ENCODE data around the gene TSSK2. TPM values are rescaled to one million over a fixed set of nuclear protein-coding genes. Genes with fewer than 3 reads are reported as not detected.

The TSSK2 gene
- total RNA-seq, 3 donors from 2014 or later = not detected

DNA sequence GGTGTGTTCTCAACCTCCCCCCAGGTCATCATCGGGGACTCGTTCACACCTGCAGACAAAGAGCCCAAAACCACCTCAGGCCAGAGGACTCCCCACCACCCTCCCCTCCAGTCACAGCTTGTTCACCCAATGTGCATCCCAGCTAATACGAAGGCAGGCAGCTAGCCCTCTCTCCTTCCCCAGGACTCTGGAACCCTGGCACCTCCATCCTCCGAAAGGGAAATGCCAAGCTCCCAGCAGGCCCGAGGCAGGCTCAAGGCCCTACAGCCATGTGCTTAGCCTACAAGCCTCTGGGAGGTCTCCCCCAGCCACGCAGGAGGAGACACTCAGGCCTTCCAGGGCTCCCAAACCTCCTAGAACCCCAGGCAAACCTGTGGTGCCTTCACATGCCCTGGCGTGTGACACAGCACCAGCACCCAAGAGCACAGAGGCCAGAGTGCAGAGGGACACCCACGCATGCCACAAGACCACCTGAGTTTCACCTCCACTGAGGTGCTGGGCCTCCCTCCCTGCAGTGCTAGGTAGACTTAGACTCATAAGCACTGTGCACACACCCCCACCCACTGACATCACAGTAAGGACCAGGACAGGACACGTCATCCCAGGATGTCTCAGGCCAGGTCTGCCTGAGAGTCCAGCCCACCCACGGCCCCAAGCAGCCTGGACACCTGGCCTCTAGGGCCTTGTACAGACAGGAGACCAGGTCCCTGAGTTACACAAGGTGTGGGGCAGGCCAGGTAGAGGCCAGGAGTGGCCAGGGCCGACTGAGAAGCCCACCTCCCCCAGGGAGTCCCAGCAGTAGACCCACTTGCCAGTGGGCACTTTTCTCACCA is 6.5 kb downstream of the TSSK2 start:
- no peak for ATAC-seq
- H3K27me3 Mint-ChIP-seq (ENCODE audit: low read depth) = no peaks in the 10 kb centered on the region
- DNase-seq = no peak
- H3K36me3 Mint-ChIP-seq (ENCODE audit: insufficient read depth) = peaks cover 34% of the 10 kb centered on the region
- no peaks in the 10 kb centered on the region for H3K9me3 Mint-ChIP-seq
- H3K4me1 Mint-ChIP-seq (ENCODE audit: low read depth) = peaks cover 3% of the 10 kb centered on the region
- no peak overlapping the region for H3K4me3 Mint-ChIP-seq

DNA sequence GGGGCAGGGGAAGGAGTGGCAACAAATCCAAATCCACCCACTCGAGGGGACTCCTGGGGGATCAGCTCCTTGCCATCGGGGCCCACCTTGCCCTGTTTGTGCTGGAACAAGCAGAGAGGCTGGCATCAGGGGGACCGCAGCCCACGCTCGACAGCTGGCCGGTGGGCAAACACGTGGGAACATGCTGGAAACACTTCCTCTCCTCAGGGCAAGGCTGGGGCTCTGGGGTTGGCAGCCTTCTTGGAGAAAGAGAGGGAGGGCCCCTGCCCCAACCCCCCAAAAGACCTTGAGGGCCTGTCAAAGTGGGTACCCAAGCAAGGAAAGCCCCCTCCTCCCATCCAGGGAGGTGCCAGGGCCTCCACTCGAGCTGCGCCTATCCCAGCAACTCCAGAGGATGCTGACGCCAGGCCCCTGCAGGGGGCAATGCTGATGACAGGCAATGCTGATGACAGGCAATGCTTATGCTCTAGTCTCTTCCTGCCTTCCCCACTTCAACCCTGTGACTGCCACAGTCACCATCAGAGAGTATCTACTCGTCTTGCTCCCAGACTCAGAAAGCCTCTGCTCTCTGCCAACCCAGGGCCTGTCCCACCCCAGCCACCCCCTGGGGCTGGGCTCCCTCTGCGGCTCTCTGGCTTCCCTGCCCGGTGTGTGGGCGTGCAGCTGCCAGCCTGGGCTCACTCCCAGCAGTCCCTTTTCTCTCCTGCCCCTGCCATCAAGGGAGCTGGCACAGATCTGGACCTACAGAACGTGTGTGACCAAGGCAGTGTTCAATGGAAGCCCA is 7.3 kb downstream of the TSSK2 start:
- Mint-ChIP-seq H3K4me1 (ENCODE audit: low read depth) (peaks cover 8% of the 10 kb centered on the region), H3K4me3 (no peak overlapping the region), H3K36me3 (ENCODE audit: insufficient read depth) (peaks cover 34% of the 10 kb centered on the region), H3K9me3 (no peaks in the 10 kb centered on the region), H3K27me3 (ENCODE audit: low read depth) (no peaks in the 10 kb centered on the region)
- no peak for ATAC-seq
- DNase-seq = no peak

DNA sequence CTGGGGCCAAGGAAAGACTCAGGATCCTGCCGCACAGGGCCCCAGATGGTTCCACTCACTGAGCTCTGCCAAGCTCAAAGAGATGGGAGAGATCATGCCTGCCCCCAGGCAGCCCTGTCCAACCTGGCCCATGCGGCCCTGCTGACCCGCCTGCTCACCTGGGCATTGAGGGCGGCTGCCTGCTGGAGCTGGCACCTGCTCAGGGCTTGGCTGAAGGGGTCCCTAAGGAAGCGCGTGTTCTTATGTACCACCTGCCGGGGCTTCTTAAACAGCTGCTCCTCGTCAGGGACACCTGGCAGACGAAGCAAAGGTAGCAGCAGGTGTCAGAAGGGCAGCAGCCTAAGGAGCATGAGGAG is 7.9 kb downstream of the TSSK2 start:
- Mint-ChIP-seq H3K4me1 (ENCODE audit: low read depth) (peaks cover 12% of the 10 kb centered on the region), H3K27me3 (ENCODE audit: low read depth) (no peaks in the 10 kb centered on the region), H3K4me3 (no peak overlapping the region), H3K36me3 (ENCODE audit: insufficient read depth) (peaks cover 36% of the 10 kb centered on the region), H3K9me3 (no peaks in the 10 kb centered on the region)
- ATAC-seq (no peak), DNase-seq (no peak)

DNA sequence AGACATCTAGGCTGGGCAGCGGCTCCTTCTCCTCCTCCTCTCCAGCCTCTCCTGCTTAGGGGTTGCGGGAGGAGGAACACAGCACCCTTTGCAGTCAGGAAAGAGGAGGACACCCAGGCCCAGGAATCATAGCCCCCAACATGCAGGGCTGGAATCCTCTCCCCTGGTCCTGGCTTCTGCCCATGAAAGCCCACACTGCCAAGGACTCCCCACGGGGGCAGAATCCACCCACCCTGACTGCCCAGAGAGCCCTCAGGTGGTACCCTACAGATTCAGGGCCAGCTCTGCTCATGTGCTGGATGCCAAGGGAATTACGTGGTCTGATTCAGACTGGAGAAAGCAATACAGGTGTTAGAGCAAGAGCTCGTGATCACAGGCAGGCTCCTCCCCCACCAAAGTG is 8.9 kb downstream of the TSSK2 start:
- no peaks in the 10 kb centered on the region for H3K9me3 Mint-ChIP-seq
- DNase-seq (no peak), ATAC-seq (no peak)
- peaks cover 36% of the 10 kb centered on the region for H3K36me3 Mint-ChIP-seq (ENCODE audit: insufficient read depth)
- H3K4me3 Mint-ChIP-seq = no peak overlapping the region
- no peaks in the 10 kb centered on the region for H3K27me3 Mint-ChIP-seq (ENCODE audit: low read depth)
- peaks cover 19% of the 10 kb centered on the region for H3K4me1 Mint-ChIP-seq (ENCODE audit: low read depth)

DNA sequence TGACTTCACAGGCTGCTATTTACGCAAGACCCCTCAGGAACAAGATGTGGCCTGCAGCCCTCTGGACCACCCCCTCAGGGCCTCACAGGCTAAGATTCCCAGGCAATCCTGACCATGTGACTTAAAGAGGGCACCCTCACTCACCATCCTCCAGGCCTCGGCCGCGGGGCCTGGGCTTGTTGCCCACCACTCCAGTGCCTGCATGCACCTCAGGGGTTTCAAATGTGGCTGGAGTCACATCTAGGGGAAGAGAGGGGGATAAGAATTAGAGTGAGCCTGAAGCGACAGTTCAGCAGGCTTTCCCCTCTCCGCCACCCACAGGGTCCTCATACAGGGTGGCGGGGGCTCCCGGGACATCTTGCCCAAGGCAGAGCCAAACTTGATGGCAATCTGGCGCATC is 11.3 kb downstream of the TSSK2 start:
- peaks cover 2% of the 10 kb centered on the region for H3K27me3 Mint-ChIP-seq (ENCODE audit: low read depth)
- ATAC-seq (no peak), DNase-seq (no peak)
- H3K9me3 Mint-ChIP-seq = no peaks in the 10 kb centered on the region
- H3K4me3 Mint-ChIP-seq = peak overlapping the region; percentile 61
- peaks cover 19% of the 10 kb centered on the region for H3K4me1 Mint-ChIP-seq (ENCODE audit: low read depth)
- H3K36me3 Mint-ChIP-seq (ENCODE audit: insufficient read depth) = peaks cover 20% of the 10 kb centered on the region

DNA sequence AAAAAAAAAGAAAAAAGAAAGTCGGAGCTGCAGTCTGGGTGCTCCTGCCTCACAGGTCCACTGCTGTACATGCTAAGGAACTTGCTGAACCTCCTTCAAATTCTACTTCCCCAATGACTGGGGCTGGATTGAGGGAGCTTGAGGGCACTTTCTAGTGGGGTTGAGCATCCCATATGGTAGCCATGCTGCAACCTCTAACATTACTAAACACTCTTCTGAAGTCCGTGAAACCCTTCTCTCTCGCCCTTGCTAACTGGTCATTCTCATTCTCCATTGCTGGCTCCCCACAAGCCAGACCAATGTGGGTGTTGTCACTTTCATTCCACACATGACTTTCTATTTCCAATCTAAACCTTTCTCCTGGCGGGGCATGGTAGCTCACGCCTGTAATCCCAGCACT is 12.1 kb downstream of the TSSK2 start:
- H3K27me3 Mint-ChIP-seq (ENCODE audit: low read depth) = peaks cover 6% of the 10 kb centered on the region
- ATAC-seq (no peak), DNase-seq (no peak)

DNA sequence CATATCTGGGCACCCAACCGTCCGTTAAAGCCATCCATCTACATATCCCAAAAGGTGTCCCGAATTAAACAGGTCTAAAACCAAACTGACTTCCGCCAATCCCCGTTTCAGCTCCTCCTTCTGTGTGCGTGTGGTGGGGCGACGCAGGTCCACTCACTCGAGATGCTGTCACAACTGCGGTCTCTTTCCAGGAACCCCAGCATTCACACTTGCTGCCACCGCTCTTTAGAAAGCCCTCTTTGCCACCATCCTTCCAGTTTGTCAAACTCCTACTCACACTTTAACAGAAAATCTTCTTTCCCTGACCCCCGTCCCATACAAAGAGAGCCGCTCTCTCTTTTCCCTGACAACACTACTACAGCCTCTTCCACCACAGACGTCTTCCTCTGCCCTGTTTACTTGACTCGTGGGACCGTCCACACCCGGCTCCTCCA is 12.9 kb downstream of the TSSK2 start:
- ATAC-seq (peak; percentile 59 to 62), DNase-seq (no peak)
- Mint-ChIP-seq H3K9me3 (no peaks in the 10 kb centered on the region), H3K36me3 (ENCODE audit: insufficient read depth) (peaks cover 17% of the 10 kb centered on the region), H3K27me3 (ENCODE audit: low read depth) (peaks cover 9% of the 10 kb centered on the region), H3K4me3 (peak overlapping the region; percentile 99), H3K4me1 (ENCODE audit: low read depth) (peaks cover 19% of the 10 kb centered on the region)

More for the DNA sequence above, 12.1 kb downstream of the TSSK2 start:
- H3K36me3 Mint-ChIP-seq (ENCODE audit: insufficient read depth) = peaks cover 20% of the 10 kb centered on the region
- H3K9me3 Mint-ChIP-seq = no peaks in the 10 kb centered on the region
- H3K4me3 Mint-ChIP-seq = peak overlapping the region; percentile 99
- H3K4me1 Mint-ChIP-seq (ENCODE audit: low read depth) = peaks cover 19% of the 10 kb centered on the region

DNA sequence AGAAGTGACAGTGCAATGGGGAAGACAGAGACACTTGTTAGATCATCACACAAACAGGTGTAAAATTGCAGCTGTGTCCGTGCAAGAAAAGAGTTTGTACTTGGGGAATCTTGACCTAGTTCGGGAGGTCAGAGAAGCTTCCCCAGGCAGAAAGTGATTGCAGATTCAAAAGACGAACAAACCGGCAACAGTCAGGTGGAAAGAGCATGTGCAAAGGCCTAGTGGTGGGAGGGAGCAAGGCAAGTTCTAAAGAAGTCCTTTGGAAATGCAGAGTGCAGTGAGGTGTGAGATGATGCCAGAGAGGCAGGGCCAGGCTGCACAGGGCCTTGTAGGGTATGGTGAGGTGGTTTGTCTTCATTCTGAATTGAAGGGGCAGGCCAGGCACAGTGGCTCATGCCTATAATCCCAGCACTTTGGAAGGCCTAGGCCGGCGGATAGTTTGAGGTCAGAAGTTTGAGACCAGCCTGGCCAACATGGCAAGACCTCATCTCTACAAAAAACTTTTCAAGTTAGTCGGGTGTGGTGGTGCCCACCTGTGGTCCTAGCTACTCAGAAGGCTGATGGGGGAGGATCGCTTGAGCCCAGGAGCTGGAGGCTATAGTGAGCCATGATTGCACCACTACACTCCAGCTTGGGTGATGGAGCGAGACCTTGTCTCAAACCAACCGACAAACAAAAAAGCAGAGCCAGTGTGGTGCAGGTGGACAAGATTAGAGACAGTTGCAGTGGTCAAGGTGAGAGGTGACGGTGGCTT is 15.3 kb downstream of the TSSK2 start:
- H3K9me3 Mint-ChIP-seq = no peaks in the 10 kb centered on the region
- ATAC-seq (no peak), DNase-seq (no peak)
- peaks cover 5% of the 10 kb centered on the region for H3K36me3 Mint-ChIP-seq (ENCODE audit: insufficient read depth)
- H3K27me3 Mint-ChIP-seq (ENCODE audit: low read depth) = peaks cover 20% of the 10 kb centered on the region
- peaks cover 25% of the 10 kb centered on the region for H3K4me1 Mint-ChIP-seq (ENCODE audit: low read depth)
- H3K4me3 Mint-ChIP-seq = no peak overlapping the region

DNA sequence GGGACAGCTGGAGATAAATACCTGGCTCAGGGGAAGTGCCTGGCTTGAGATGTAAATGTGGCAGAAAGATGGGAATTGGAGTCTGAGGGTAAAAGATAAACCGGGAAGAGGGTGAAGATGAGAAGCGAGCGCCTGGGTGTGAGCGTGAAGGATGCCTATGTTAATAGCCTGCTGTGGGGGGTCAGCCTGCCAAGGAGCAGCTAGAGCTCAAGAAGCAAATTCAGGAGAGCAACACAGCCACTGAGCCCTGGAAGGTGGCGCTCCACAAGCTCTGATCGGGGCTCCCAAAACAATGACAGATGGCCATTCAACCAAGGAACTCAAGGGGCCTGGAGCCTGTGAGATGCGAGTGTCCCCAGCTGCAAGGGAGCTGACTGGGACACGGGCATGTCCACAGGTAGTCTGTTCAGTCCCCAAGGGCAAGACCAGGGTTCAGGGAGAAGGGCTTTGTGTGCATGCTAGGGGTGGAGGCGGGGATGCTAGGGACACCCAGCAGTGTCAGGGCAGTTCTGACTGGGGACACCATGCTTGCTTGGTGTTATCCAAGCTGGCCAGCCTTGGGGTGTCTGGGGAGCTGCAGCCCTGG is 16.2 kb downstream of the TSSK2 start:
- H3K4me1 Mint-ChIP-seq (ENCODE audit: low read depth) = peaks cover 27% of the 10 kb centered on the region
- peaks cover 3% of the 10 kb centered on the region for H3K36me3 Mint-ChIP-seq (ENCODE audit: insufficient read depth)
- peaks cover 28% of the 10 kb centered on the region for H3K27me3 Mint-ChIP-seq (ENCODE audit: low read depth)
- no peak for ATAC-seq
- DNase-seq = no peak
- H3K9me3 Mint-ChIP-seq = no peaks in the 10 kb centered on the region
- H3K4me3 Mint-ChIP-seq = no peak overlapping the region

DNA sequence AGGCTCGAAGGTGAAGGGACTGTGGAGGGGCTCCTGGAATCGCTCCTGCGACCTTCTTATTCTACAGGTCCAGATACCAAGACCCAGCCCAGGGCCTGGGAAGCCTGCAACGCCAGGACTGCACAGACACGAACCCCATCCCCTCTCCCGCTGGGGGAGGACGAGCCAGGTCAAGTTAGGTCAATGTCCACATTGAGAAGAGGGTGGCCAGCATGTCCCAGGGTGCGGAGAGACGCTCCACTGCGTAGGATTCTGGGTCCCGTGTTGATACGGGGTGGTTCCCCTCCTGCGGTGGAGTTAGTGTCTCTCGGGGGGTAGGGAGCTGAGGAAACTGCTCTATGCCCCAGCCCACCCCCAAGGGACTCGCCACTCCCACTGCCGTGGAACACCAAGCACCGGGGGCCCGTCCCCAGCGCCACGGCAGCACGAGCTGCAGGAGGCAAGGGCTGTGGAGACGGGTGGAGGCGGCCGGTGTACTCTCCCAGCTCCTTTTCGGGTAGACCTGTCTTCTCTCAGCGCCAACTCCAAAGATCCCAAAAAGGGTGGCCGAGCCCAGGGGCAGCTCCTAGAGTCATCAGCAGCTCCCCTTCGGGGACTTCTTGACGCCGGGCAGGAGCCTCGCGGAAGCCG is 17.4 kb downstream of the TSSK2 start:
- peaks cover 36% of the 10 kb centered on the region for H3K27me3 Mint-ChIP-seq (ENCODE audit: low read depth)
- H3K4me3 Mint-ChIP-seq = peak overlapping the region; percentile 42
- H3K9me3 Mint-ChIP-seq = no peaks in the 10 kb centered on the region
- H3K4me1 Mint-ChIP-seq (ENCODE audit: low read depth) = peaks cover 18% of the 10 kb centered on the region
- ATAC-seq (no peak), DNase-seq (no peak)
- peaks cover 3% of the 10 kb centered on the region for H3K36me3 Mint-ChIP-seq (ENCODE audit: insufficient read depth)

DNA sequence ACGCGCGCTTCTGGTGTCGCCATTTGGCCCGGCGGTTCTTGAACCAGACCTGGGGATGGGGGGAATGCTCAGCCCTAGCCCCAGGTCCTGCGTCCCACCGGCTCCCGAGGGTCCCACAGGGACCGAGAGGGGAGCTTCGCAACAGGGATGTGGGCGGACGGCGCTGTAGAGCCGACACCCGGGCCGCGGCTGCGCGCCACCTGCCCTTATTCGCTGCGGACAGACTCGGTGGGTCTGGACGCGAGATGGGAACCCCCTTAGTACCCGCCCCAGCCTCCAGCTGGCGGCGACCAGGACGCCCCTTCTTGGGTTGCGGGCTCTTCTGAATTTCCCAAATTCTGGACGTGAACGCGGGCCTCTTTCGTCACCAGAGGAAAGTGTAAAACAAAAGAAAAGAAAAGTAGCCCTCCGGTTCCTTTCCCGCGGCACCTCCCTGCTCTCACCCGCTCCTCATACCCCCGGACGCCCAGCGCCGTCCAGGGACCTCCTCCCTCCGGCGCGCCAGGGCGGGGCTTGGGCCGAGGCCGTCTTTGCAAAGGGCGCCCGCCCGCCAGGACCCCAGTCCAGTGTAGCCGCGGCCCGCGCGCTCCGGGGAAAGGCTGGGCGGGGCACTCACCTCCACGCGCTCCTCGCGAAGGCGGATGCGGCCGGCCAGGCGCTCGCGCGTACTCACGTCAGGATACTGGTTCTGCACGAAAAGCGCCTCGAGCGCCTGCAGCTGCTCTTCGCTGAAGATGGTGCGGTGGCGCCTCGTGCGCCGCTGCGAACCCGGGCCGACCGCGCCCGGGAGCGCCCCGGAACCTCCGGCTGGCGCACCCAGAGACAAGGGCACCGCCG is 18.2 kb downstream of the TSSK2 start:
- H3K4me3 Mint-ChIP-seq = peak overlapping the region; percentile 42
- H3K27me3 Mint-ChIP-seq (ENCODE audit: low read depth) = peaks cover 42% of the 10 kb centered on the region
- H3K4me1 Mint-ChIP-seq (ENCODE audit: low read depth) = peaks cover 12% of the 10 kb centered on the region
- no peaks in the 10 kb centered on the region for H3K36me3 Mint-ChIP-seq (ENCODE audit: insufficient read depth)
- H3K9me3 Mint-ChIP-seq = no peaks in the 10 kb centered on the region
- peak; percentile 14 to 35 for ATAC-seq
- no peak for DNase-seq

DNA sequence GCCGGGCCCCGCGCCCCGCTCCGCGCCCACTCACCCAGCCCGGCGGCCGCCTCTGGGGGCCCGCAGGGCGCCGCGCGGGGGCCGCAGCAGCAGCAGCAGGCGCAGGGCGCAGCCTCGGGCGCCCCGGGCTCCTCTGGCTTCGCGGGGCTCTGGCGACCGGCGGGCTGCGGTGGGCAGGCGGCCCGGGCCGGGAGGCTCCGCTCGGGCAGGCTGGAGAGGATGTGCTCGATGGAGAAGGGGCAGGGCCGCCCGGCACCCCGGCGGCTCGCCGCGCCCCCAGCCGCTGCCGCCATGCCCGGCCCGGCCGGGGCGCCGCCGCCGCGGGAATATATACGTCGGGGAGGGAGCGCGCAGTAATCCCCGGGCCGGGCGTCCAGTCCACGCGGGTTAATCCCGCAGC is 18.9 kb downstream of the TSSK2 start, which contains the start of gene GSC2:
GSC2 (minus strand) TSS at position 302 of the 400 bp plus-strand sequence; CDS start at position 293, 9 bp downstream.
- Mint-ChIP-seq H3K36me3 (ENCODE audit: insufficient read depth) (no peaks in the 10 kb centered on the region), H3K4me3 (peak within 1 kb of the TSS; percentile 71), H3K4me1 (ENCODE audit: low read depth) (peaks cover 7% of the 10 kb centered on the region), H3K9me3 (no peaks in the 10 kb centered on the region), H3K27me3 (ENCODE audit: low read depth) (peaks cover 48% of the 10 kb centered on the region)
- DNase-seq (no peak), ATAC-seq (peak in 1 of 2 donors; percentile 44)

All from activated T-cell treated with anti-CD3 and anti-CD28 coated beads, Interleukin-2, amount 50 U/mL, for 4 hours (primary cell).